Caco-2 (cell line): ENCODE data around the gene SVOPL. TPM values are rescaled to one million over a fixed set of nuclear protein-coding genes. Genes with fewer than 3 reads are reported as not detected.

ENCODE experiments used
- BruUV-seq: library from RNA; stranded (reverse); fragments of 400-500 nt; replicated peaks from 2 replicates; lab custom pipeline; 2021; lab: Mats Ljungman, UMichigan
- CTCF ChIA-PET: fragments of 300-600 bp; sonication (Branson Sonifier 250); formaldehyde crosslinking; loops from one replicate; lab custom pipeline; 2022; ENCODE audit warnings: antibody characterized with exemption; lab: Charles Lee
- POLR2A ChIA-PET: fragments of 300-600 bp; sonication (Branson Sonifier 250); formaldehyde crosslinking; loops from one replicate; lab custom pipeline; 2022; ENCODE audit warnings: antibody characterized with exemption; lab: Charles Lee
- DNase-seq, 2 experiments: peaks; one replicate each; pipeline versions ENCODE4 v3.0.0 to v3.0.0-alpha.2; 2020 to 2022
- H3K27me3 ChIP-seq: replicated peaks from 2 replicates; pipeline ENCODE4 v1.6.0; 2011; ENCODE audit warnings: low read length; ENCODE audit not compliant: control insufficient read depth, insufficient read depth
- H3K36me3 ChIP-seq: 2 replicates; pipeline ENCODE4 v1.5.1; 2011; ENCODE audit warnings: low read length; ENCODE audit not compliant: control insufficient read depth, insufficient read depth
- H3K4me1 ChIP-seq: fragments of 250-450 bp; sonication (Bioruptor Pico); 2 replicates; pipeline ENCODE4 v1.5.1; 2020; ENCODE audit warnings: mild to moderate bottlenecking
- H3K4me3 ChIP-seq: 2 replicates; pipeline ENCODE4 v1.5.1; 2011; ENCODE audit warnings: low read depth, mild to moderate bottlenecking, control low read depth, low read length
- H3K9me3 ChIP-seq: fragments of 250-450 bp; sonication (Bioruptor Pico); 2 replicates; pipeline ENCODE4 v1.5.1; 2020; ENCODE audit warnings: mild to moderate bottlenecking, moderate library complexity
- H3K27ac Mint-ChIP-seq: one replicate; pipeline ENCODE4 v1.8.0; 2022; ENCODE audit warnings: mixed read lengths; ENCODE audit not compliant: unreplicated experiment
- H3K27me3 Mint-ChIP-seq: one replicate; pipeline ENCODE4 v1.8.0; 2022; ENCODE audit warnings: mixed read lengths; ENCODE audit not compliant: insufficient read depth, unreplicated experiment
- H3K36me3 Mint-ChIP-seq: one replicate; pipeline ENCODE4 v1.8.0; 2022; ENCODE audit warnings: mild to moderate bottlenecking, mixed read lengths; ENCODE audit not compliant: insufficient read depth, unreplicated experiment
- H3K4me1 Mint-ChIP-seq: one replicate; pipeline ENCODE4 v1.8.0; 2022; ENCODE audit warnings: low read depth, mixed read lengths; ENCODE audit not compliant: unreplicated experiment
- H3K4me3 Mint-ChIP-seq: one replicate; pipeline ENCODE4 v1.8.0; 2022; ENCODE audit warnings: mild to moderate bottlenecking, moderate library complexity, mixed read lengths; ENCODE audit not compliant: unreplicated experiment
- H3K9me3 Mint-ChIP-seq: one replicate; pipeline ENCODE4 v1.8.0; 2022; ENCODE audit warnings: mixed read lengths; ENCODE audit not compliant: unreplicated experiment
- CTCF ChIP-seq, 2 experiments: fragments of 200-600 bp in 1 of 2; IDR thresholded peaks; 1 replicate in 1 of 2; 2 replicates in 1 of 2; pipeline versions ENCODE4 v1.5.1 to v1.8.0; 2011 to 2022; ENCODE audit warnings: antibody characterized with exemption in 1 of 2, control low read depth in 1 of 2, inconsistent platforms in 1 of 2, low read depth in 1 of 2, low read length in 1 of 2, mild to moderate bottlenecking in 1 of 2, moderate library complexity in 1 of 2; ENCODE audit not compliant: insufficient read depth in 1 of 2, severe bottlenecking in 1 of 2, unreplicated experiment in 1 of 2
- intact Hi-C: fragments of 100-400 bp; cut with micrococcal nuclease; formaldehyde crosslinking; loops from one replicate; pipeline ENCODE4 v1.10.0; 2022; ENCODE audit not compliant: unreplicated experiment
- total RNA-seq: library from RNA; stranded (reverse); gene quantifications from 2 replicates; pipeline ENCODE4 v1.2.3, GENCODE V29; 2022

SVOPL gene
- total RNA-seq, 1 experiment from 2014 or later, result 0.27 TPM

GRCh38 chr7:138602451-138602850 lies 98.7 kb downstream of the SVOPL start:
- no peak for DNase-seq
- Histone ChIP-seq H3K36me3 (no peaks in the 10 kb centered on the region), H3K4me3 (no peak overlapping the region), H3K4me1 (no peaks in the 10 kb centered on the region), H3K27me3 (no peaks in the 10 kb centered on the region), H3K9me3 (0 out of 2 replicates have a peak, but pooled peaks cover 10% of the 10 kb centered on the region)
- Mint-ChIP-seq H3K27ac (no peak overlapping the region), H3K27me3 (no peaks in the 10 kb centered on the region), H3K9me3 (peaks cover 19% of the 10 kb centered on the region), H3K4me3 (no peak overlapping the region), H3K36me3 (no peaks in the 10 kb centered on the region), H3K4me1 (peaks cover 15% of the 10 kb centered on the region)
- TF ChIP-seq CTCF (IDR thresholded peaks at IDR 0.05; ENCODE audit: insufficient read depth in 1 of 2, low read depth in 1 of 2, low read length in 1 of 2, severe bottlenecking in 1 of 2, unreplicated experiment in 1 of 2), result no peak
- POLR2A ChIA-PET, result no interaction called here
- intact Hi-C loops, result loop anchor here (5.0 kb wide), 1 partner anchor 60 kb away; no protein-coding TSS in a partner anchor
- BruUV-seq, result no TSS peak
- CTCF ChIA-PET, result interaction anchor here (0.6 kb wide), 1 partner anchor 167 kb away, joined by 3 read pairs; no protein-coding TSS in a partner anchor

- ChIA-PET CTCF (no interaction called here), POLR2A (no interaction called here)
- Mint-ChIP-seq H3K27me3 (no peaks in the 10 kb centered on the region), H3K36me3 (peaks cover 13% of the 10 kb centered on the region), H3K9me3 (no peaks in the 10 kb centered on the region), H3K4me1 (no peaks in the 10 kb centered on the region), H3K4me3 (no peak overlapping the region), H3K27ac (no peak overlapping the region)
- H3K4me3 ChIP-seq, result no peak overlapping the region
- no peaks in the 10 kb centered on the region; the same call in 1 of the 2 replicates for H3K4me1 ChIP-seq
- no peaks in the 10 kb centered on the region for H3K9me3 ChIP-seq
- no peak for TF ChIP-seq CTCF (IDR thresholded peaks at IDR 0.05; ENCODE audit: insufficient read depth in 1 of 2, low read depth in 1 of 2, low read length in 1 of 2, severe bottlenecking in 1 of 2, unreplicated experiment in 1 of 2)
- no peak for DNase-seq
- no TSS peak for BruUV-seq
- no peaks in the 10 kb centered on the region for H3K27me3 ChIP-seq
- intact Hi-C loops, result no loop called here
- no peaks in the 10 kb centered on the region for H3K36me3 ChIP-seq
Measured at GRCh38 chr7:138595454-138595853, 105.7 kb downstream of the SVOPL start.

- ChIA-PET CTCF (no interaction called here), POLR2A (no interaction called here)
- Histone ChIP-seq H3K36me3 (peaks cover 2% of the 10 kb centered on the region), H3K4me1 (no peaks in the 10 kb centered on the region; the same call in 1 of the 2 replicates), H3K27me3 (no peaks in the 10 kb centered on the region), H3K4me3 (no peak overlapping the region), H3K9me3 (no peaks in the 10 kb centered on the region)
- H3K4me1 Mint-ChIP-seq, result no peaks in the 10 kb centered on the region
- no peaks in the 10 kb centered on the region for H3K9me3 Mint-ChIP-seq
- no peak for TF ChIP-seq CTCF (IDR thresholded peaks at IDR 0.05; ENCODE audit: insufficient read depth in 1 of 2, low read depth in 1 of 2, low read length in 1 of 2, severe bottlenecking in 1 of 2, unreplicated experiment in 1 of 2)
- no peaks in the 10 kb centered on the region for H3K27me3 Mint-ChIP-seq
- H3K36me3 Mint-ChIP-seq, result peaks cover 42% of the 10 kb centered on the region
- BruUV-seq, result no TSS peak
- DNase-seq, result no peak
- H3K27ac Mint-ChIP-seq, result no peak overlapping the region
- H3K4me3 Mint-ChIP-seq, result no peak overlapping the region
- intact Hi-C loops, result no loop called here
Measured at GRCh38 chr7:138590154-138590553, 111.0 kb downstream of the SVOPL start.
